BJ (cell line): Measurements from ENCODE around the gene MCRS1. TPM values are rescaled to one million over a fixed set of nuclear protein-coding genes. Genes with fewer than 3 reads are reported as not detected.
"Not testable (repeated sequence)": the region's sequence is repeated elsewhere in the genome, so short reads cannot be mapped to it uniquely, and the experiment has no call there.

Experiments
- CTCF ChIA-PET: fragments of 350-600 bp; formaldehyde crosslinking; extraction: SDS; loops from one replicate; lab custom pipeline; 2021; ENCODE audit warnings: antibody characterized with exemption, inconsistent platforms; lab: Yijun Ruan, JAX
- POLR2A ChIA-PET: fragments of 300-600 bp; sonication (Branson Sonifier 250); formaldehyde crosslinking; extraction: SDS; loops from one replicate; lab custom pipeline; 2021; ENCODE audit warnings: antibody characterized with exemption; lab: Charles Lee
- DNase-seq: peaks from one replicate; pipeline ENCODE4 v3.0.0-alpha.2; 2011; ENCODE audit warnings: low read depth
- H3K27me3 ChIP-seq: 2 replicates; pipeline ENCODE4 v1.6.0; 2011; ENCODE audit warnings: low read length; ENCODE audit not compliant: control insufficient read depth, insufficient read depth
- H3K36me3 ChIP-seq: 2 replicates; pipeline ENCODE4 v1.5.1; 2011; ENCODE audit warnings: low read length; ENCODE audit not compliant: control insufficient read depth, insufficient read depth
- H3K4me3 ChIP-seq: 2 replicates; pipeline ENCODE4 v1.5.1; 2011; ENCODE audit warnings: low read depth, mild to moderate bottlenecking, control low read depth, low read length
- CTCF ChIP-seq: IDR thresholded peaks from 2 replicates; pipeline ENCODE4 v1.5.1; 2011; ENCODE audit warnings: low read depth, mild to moderate bottlenecking, control low read depth, inconsistent platforms, low read length, moderate library complexity; ENCODE audit not compliant: insufficient read depth
- polyA plus RNA-seq: library from polyadenylated mRNA; depleted of rRNA; stranded (reverse); fragments of >200 nt; gene quantifications from 2 replicates; pipeline ENCODE4 v1.2.3, GENCODE V29; 2011

MCRS1 gene
- polyA plus RNA-seq, 1 experiment, result 96.0 TPM

GRCh38 chr12:49609875-49610154 is 41.9 kb upstream of the MCRS1 start:
- peak; percentile 13; the same call in 1 of the 2 replicates for TF ChIP-seq CTCF
- Histone ChIP-seq H3K4me3 (no peak overlapping the region), H3K27me3 (no peaks in the 10 kb centered on the region), H3K36me3 (no peaks in the 10 kb centered on the region)
- no peak for DNase-seq
- CTCF ChIA-PET, result no interaction called here
- POLR2A ChIA-PET, result no interaction called here

- no peak for TF ChIP-seq CTCF
- Histone ChIP-seq H3K27me3 (no peaks in the 10 kb centered on the region), H3K36me3 (no peaks in the 10 kb centered on the region), H3K4me3 (no peak overlapping the region)
- DNase-seq, result no peak
- ChIA-PET CTCF (no interaction called here), POLR2A (no interaction called here)
These were observed 41.3 kb upstream of the MCRS1 start for GRCh38 chr12:49609059-49609874.

DNA sequence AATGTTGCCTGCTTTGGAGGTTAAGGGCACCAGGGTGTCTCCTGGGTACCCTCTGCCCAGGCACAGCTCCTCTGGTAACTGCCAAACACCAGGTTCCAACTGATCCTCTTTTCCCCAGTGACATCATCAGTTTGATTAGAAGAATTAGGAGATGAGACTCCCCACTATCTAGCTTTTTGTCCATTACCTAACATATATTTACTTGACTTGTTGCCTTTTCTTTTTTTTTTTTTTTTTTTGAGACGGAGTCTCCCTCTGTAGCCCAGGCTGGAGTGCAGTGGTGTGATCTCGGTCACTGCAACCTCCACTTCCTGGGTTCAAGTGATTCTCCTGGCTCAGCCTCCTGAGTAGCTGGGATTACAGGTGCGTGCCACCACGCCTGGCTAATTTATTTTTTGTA is 37.6 kb upstream of the MCRS1 start, which contains the start of gene FAM186B:
FAM186B (minus strand) TSS at position 101 of the 400 bp plus-strand sequence. CDS start 162 bp downstream, outside the sequence.
- DNase-seq, H3K27me3 ChIP-seq, POLR2A ChIA-PET, H3K36me3 ChIP-seq, H3K4me3 ChIP-seq: not testable (repeated sequence)
- CTCF ChIA-PET, result interaction anchor here (1.0 to 3.5 kb wide), 3 partner anchors 10 to 25 kb away, joined by 3 to 18 read pairs (median 7); no protein-coding TSS in a partner anchor

DNA sequence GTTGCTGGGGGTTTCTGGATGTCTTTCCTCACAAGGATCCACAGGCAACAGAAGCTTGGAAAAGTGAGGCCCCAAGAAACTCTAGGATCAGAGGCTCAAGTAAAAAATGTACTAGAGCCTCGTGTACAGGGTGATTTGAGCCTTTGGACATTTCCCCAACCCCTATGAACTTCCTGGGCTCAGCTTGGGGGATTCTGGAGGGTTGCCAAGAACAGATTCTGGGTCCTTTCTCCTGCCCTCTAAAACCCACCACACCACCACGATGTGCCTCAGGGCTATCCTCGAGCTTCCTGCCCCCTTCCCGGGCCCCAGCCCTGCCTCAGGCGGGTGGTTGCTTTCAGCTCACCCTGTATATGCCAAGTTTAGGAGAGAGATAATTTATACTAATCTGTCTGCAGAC is 36.9 kb upstream of the MCRS1 start:
- ChIA-PET CTCF (interaction anchor here (0.7 to 3.5 kb wide), 4 partner anchors 11 to 24 kb away, joined by 3 to 18 read pairs (median 6); partner anchors contain the start of gene PRPF40B), POLR2A (no interaction called here)

DNA sequence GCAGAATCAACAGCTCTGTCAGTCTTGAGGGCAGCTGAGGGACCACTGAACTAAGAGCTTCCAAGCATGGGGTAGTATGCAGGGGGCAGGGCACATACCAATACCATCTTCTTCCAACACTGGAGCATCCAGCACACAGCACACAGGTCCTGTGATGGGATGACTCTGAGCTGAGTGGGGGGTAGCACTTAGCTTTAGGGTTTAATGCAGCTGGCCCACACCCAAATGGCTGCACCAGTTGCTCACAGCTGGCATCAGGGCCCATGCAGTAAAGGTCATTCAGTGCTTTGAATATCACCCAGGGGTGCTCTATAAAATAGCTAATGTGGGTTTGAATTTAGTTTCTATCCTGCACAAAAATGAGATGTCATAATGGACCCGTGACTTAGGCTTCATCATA is 35.8 kb upstream of the MCRS1 start:
- no peak for TF ChIP-seq CTCF
- CTCF ChIA-PET, result interaction anchor here (1.0 to 3.5 kb wide), 3 partner anchors 19 to 23 kb away, joined by 3 to 18 read pairs (median 4); partner anchors contain the start of gene PRPF40B
- no peak for DNase-seq
- H3K27me3 ChIP-seq, result no peaks in the 10 kb centered on the region
- no peaks in the 10 kb centered on the region for H3K36me3 ChIP-seq
- POLR2A ChIA-PET, result no interaction called here
- no peak overlapping the region for H3K4me3 ChIP-seq

More for the DNA sequence above, 36.9 kb upstream of the MCRS1 start:
- TF ChIP-seq CTCF, result no peak
- Histone ChIP-seq H3K27me3 (no peaks in the 10 kb centered on the region), H3K4me3 (no peak overlapping the region), H3K36me3 (no peaks in the 10 kb centered on the region)
- no peak for DNase-seq
